ENCODE results near the gene KDF1. TPM values are rescaled to one million over a fixed set of nuclear protein-coding genes. Genes with fewer than 3 reads are reported as not detected.

Gene KDF1
- total and polyA plus RNA-seq, 2 of the 13 experiments (the other 11 are each of a cell fraction or from before 2014, with no cell fraction given), result 1.9 to 4.9 TPM

DNA sequence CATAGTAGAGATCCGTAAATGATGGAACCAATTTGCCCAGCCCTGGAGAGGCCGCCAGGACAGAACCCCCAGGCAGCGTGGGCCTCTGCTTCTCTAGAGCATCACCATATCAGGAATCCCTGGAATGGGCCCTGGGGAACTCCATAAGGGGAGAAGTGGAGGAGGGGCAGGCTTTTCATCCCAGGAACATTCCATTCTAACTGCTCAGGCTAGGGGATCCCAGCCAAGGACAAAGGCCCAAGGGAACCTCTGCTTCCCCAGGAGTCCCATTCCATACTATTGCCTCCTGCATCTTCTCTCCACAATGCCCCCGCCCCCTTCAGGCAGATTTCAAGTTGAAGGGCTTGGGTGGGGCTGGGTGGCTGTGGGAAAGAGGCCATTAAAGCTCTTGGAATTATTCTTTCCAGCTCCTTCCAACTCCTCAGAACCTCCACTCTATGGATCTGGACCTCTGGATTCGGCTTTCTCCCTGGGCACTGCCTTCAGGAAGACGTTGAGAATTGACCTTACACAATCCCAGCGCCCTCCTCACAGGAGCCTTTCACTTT lies 39.2 kb upstream of the KDF1 start (continued):
- TF ChIP-seq HDAC6 (IDR thresholded peaks at IDR 0.05; ENCODE audit: low read depth, low read length) (no peak), ZNF776 (CRISPR knock-in tag; IDR thresholded peaks at IDR 0.05) (no peak), FOXM1 (CRISPR knock-in tag; IDR thresholded peaks at IDR 0.05) (no peak), PHB2 (IDR thresholded peaks at IDR 0.05; ENCODE audit: partially characterized antibody) (no peak), ARNT2 (CRISPR knock-in tag; IDR thresholded peaks at IDR 0.05; ENCODE audit: low read depth) (no peak), MTA1 (CRISPR knock-in tag; IDR thresholded peaks at IDR 0.05; ENCODE audit: borderline replicate concordance) (no peak), ZSCAN12 (CRISPR knock-in tag; IDR thresholded peaks at IDR 0.05) (no peak), NR1H2 (CRISPR knock-in tag; IDR thresholded peaks at IDR 0.05; ENCODE audit: borderline replicate concordance, low read depth) (no peak), FOXP4 (CRISPR knock-in tag; IDR thresholded peaks at IDR 0.05) (no peak), XRCC5 (optimal IDR thresholded peaks at IDR 0.05; ENCODE audit: low read length) (peak; percentile 18), POLR2G (IDR thresholded peaks at IDR 0.05; ENCODE audit: low read depth, low read length) (peak; percentile 74), ETV5 (CRISPR knock-in tag; IDR thresholded peaks at IDR 0.05; ENCODE audit: borderline replicate concordance) (no peak), HOXA7 (CRISPR knock-in tag; IDR thresholded peaks at IDR 0.05) (no peak), ZNF761 (CRISPR knock-in tag; conservative IDR thresholded peaks at IDR 0.05) (no peak), STAT5B (CRISPR knock-in tag; IDR thresholded peaks at IDR 0.05) (no peak), ZNF274 (CRISPR knock-in tag; IDR thresholded peaks at IDR 0.05) (no peak), ZNF678 (CRISPR knock-in tag; IDR thresholded peaks at IDR 0.05) (no peak), ZNF282 (IDR thresholded peaks at IDR 0.05; ENCODE audit: partially characterized antibody) (no peak), ZNF337 (CRISPR knock-in tag; IDR thresholded peaks at IDR 0.05; ENCODE audit: borderline replicate concordance, low read depth) (no peak), CENPBD1 (CRISPR knock-in tag; IDR thresholded peaks at IDR 0.05; ENCODE audit: borderline replicate concordance, low read depth) (no peak), ZNF567 (CRISPR knock-in tag; IDR thresholded peaks at IDR 0.05; ENCODE audit: borderline replicate concordance) (no peak), KMT2B (CRISPR knock-in tag; IDR thresholded peaks at IDR 0.05) (no peak), TSC22D2 (CRISPR knock-in tag; IDR thresholded peaks at IDR 0.05; ENCODE audit: borderline replicate concordance) (no peak)
- TF ChIP-seq, protein P1, sequence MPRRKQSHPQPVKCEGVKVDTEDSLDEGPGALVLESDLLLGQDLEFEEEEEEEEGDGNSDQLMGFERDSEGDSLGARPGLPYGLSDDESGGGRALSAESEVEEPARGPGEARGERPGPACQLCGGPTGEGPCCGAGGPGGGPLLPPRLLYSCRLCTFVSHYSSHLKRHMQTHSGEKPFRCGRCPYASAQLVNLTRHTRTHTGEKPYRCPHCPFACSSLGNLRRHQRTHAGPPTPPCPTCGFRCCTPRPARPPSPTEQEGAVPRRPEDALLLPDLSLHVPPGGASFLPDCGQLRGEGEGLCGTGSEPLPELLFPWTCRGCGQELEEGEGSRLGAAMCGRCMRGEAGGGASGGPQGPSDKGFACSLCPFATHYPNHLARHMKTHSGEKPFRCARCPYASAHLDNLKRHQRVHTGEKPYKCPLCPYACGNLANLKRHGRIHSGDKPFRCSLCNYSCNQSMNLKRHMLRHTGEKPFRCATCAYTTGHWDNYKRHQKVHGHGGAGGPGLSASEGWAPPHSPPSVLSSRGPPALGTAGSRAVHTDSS (CRISPR knock-in tag; conservative IDR thresholded peaks at IDR 0.05), result no peak
- TF ChIP-seq, protein P2, sequence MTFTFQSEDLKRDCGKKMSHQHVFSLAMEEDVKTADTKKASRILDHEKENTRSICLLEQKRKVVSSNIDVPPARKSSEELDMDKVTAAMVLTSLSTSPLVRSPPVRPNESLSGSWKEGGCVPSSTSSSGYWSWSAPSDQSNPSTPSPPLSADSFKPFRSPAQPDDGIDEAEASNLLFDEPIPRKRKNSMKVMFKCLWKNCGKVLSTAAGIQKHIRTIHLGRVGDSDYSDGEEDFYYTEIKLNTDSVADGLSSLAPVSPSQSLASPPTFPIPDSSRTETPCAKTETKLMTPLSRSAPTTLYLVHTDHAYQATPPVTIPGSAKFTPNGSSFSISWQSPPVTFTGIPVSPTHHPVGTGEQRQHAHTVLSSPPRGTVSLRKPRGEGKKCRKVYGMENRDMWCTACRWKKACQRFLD (CRISPR knock-in tag; IDR thresholded peaks at IDR 0.05; ENCODE audit: borderline replicate concordance), result no peak
- TF ChIP-seq, protein P3, sequence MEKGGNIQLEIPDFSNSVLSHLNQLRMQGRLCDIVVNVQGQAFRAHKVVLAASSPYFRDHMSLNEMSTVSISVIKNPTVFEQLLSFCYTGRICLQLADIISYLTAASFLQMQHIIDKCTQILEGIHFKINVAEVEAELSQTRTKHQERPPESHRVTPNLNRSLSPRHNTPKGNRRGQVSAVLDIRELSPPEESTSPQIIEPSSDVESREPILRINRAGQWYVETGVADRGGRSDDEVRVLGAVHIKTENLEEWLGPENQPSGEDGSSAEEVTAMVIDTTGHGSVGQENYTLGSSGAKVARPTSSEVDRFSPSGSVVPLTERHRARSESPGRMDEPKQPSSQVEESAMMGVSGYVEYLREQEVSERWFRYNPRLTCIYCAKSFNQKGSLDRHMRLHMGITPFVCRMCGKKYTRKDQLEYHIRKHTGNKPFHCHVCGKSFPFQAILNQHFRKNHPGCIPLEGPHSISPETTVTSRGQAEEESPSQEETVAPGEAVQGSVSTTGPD (CRISPR knock-in tag; IDR thresholded peaks at IDR 0.05), result no peak
